ENCODE measurements around the gene PAGE4.
A peak's percentile ranks its signal among the peaks of the same experiment; 100 is the strongest.

PAGE4 gene

GRCh38 chrX:49876750-49877149 lies 47.6 kb downstream of the PAGE4 start:
- H3K79me2 ChIP-seq (ENCODE audit: control insufficient read depth, low read length), result no peaks in the 10 kb centered on the region; the same call in 1 of the 2 replicates
- no peaks in the 10 kb centered on the region for H4K20me1 ChIP-seq (ENCODE audit: control insufficient read depth, insufficient read depth, low read depth, low read length)
- peaks cover 5% of the 10 kb centered on the region for H3K4me1 ChIP-seq (ENCODE audit: control insufficient read depth, low read length)
- no peaks in the 10 kb centered on the region for H3K9me3 ChIP-seq (ENCODE audit: control insufficient read depth, insufficient read depth, low read length)
- TF ChIP-seq EZH2phosphoT487 (IDR thresholded peaks at IDR 0.05; ENCODE audit: borderline replicate concordance, low read length) (no peak), CTCF (IDR thresholded peaks at IDR 0.05; ENCODE audit: low read depth, low read length, poor library complexity, severe bottlenecking) (peak; percentile 37)
- H3F3A ChIP-seq (ENCODE audit: control insufficient read depth, insufficient read depth), result no peaks in the 10 kb centered on the region
- H3K27ac ChIP-seq (ENCODE audit: low read depth, low read length), result no peak overlapping the region
- H3K4me3 ChIP-seq (ENCODE audit: low read length), result no peak overlapping the region
- H3K36me3 ChIP-seq (ENCODE audit: control insufficient read depth, low read length), result no peaks in the 10 kb centered on the region
- H3K27me3 ChIP-seq (ENCODE audit: control insufficient read depth, low read length), result no peaks in the 10 kb centered on the region
- H3K9me2 ChIP-seq (replicated peaks; ENCODE audit: control insufficient read depth, low read length), result no peaks in the 10 kb centered on the region
- no peak overlapping the region for H3K4me2 ChIP-seq (ENCODE audit: low read length)

GRCh38 chrX:49877397-49878101 lies 48.4 kb downstream of the PAGE4 start:
- H3K4me1 ChIP-seq (ENCODE audit: control insufficient read depth, low read length), result peaks cover 5% of the 10 kb centered on the region
- H3K9me2 ChIP-seq (replicated peaks; ENCODE audit: control insufficient read depth, low read length), result no peaks in the 10 kb centered on the region
- no peaks in the 10 kb centered on the region; the same call in 1 of the 2 replicates for H3K79me2 ChIP-seq (ENCODE audit: control insufficient read depth, low read length)
- no peak overlapping the region for H3K4me2 ChIP-seq (ENCODE audit: low read length)
- H3K36me3 ChIP-seq (ENCODE audit: control insufficient read depth, low read length), result no peaks in the 10 kb centered on the region
- no peaks in the 10 kb centered on the region for H3K9me3 ChIP-seq (ENCODE audit: control insufficient read depth, insufficient read depth, low read length)
- no peaks in the 10 kb centered on the region for H4K20me1 ChIP-seq (ENCODE audit: control insufficient read depth, insufficient read depth, low read depth, low read length)
- no peak overlapping the region for H3K27ac ChIP-seq (ENCODE audit: low read depth, low read length)
- no peak for TF ChIP-seq EZH2phosphoT487 (IDR thresholded peaks at IDR 0.05; ENCODE audit: borderline replicate concordance, low read length)
- no peak for TF ChIP-seq CTCF (IDR thresholded peaks at IDR 0.05; ENCODE audit: low read depth, low read length, poor library complexity, severe bottlenecking)
- no peaks in the 10 kb centered on the region for H3K27me3 ChIP-seq (ENCODE audit: control insufficient read depth, low read length)
- no peak overlapping the region for H3K4me3 ChIP-seq (ENCODE audit: low read length)
- no peaks in the 10 kb centered on the region for H3F3A ChIP-seq (ENCODE audit: control insufficient read depth, insufficient read depth)

- no peaks in the 10 kb centered on the region for H3F3A ChIP-seq (ENCODE audit: control insufficient read depth, insufficient read depth)
- no peaks in the 10 kb centered on the region for H3K27me3 ChIP-seq (ENCODE audit: control insufficient read depth, low read length)
- no peaks in the 10 kb centered on the region for H3K9me2 ChIP-seq (replicated peaks; ENCODE audit: control insufficient read depth, low read length)
- no peak overlapping the region for H3K27ac ChIP-seq (ENCODE audit: low read depth, low read length)
- H3K9me3 ChIP-seq (ENCODE audit: control insufficient read depth, insufficient read depth, low read length), result no peaks in the 10 kb centered on the region
- H3K4me2 ChIP-seq (ENCODE audit: low read length), result peak overlapping the region; percentile 58
- H4K20me1 ChIP-seq (ENCODE audit: control insufficient read depth, insufficient read depth, low read depth, low read length), result no peaks in the 10 kb centered on the region
- no peaks in the 10 kb centered on the region for H3K36me3 ChIP-seq (ENCODE audit: control insufficient read depth, low read length)
- TF ChIP-seq CTCF (IDR thresholded peaks at IDR 0.05; ENCODE audit: low read depth, low read length, poor library complexity, severe bottlenecking) (no peak), EZH2phosphoT487 (IDR thresholded peaks at IDR 0.05; ENCODE audit: borderline replicate concordance, low read length) (no peak)
- H3K4me3 ChIP-seq (ENCODE audit: low read length), result peak overlapping the region; percentile 75
- no peaks in the 10 kb centered on the region; the same call in 1 of the 2 replicates for H3K79me2 ChIP-seq (ENCODE audit: control insufficient read depth, low read length)
- peaks cover 5% of the 10 kb centered on the region for H3K4me1 ChIP-seq (ENCODE audit: control insufficient read depth, low read length)
Measured at GRCh38 chrX:49878128-49878833, 49.2 kb downstream of the PAGE4 start.

All from DOHH2 (cell line).